SK-N-SH treated with all-trans-retinoic acid at 6 μM for 48 hours (cell line): ENCODE results near the gene KANK3.

Experiments
- ARNTL ChIP-seq: fragments of 450-650 bp; formaldehyde crosslinking; IDR thresholded peaks from 2 replicates; pipeline ENCODE4 v1.5.0; 2020; ENCODE audit warnings: low read depth, mild to moderate bottlenecking, moderate library complexity, borderline replicate concordance
- CREB5 ChIP-seq: fragments of 250-450 bp; sonication (Bioruptor Pico); IDR thresholded peaks from 2 replicates; pipeline ENCODE4 v1.5.1; 2020; ENCODE audit warnings: low read depth, mild to moderate bottlenecking, moderate library complexity
- CSDC2 ChIP-seq: fragments of 250-450 bp; sonication (Bioruptor Pico); IDR thresholded peaks from 2 replicates; pipeline ENCODE4 v1.5.0; 2020; ENCODE audit warnings: mild to moderate bottlenecking, moderate library complexity
- ESRRG ChIP-seq: fragments of 250-450 bp; sonication (Bioruptor Pico); IDR thresholded peaks from 2 replicates; pipeline ENCODE4 v1.6.1; 2021; ENCODE audit warnings: mild to moderate bottlenecking
- GLIS3 ChIP-seq: fragments of 250-450 bp; sonication (Bioruptor Pico); IDR thresholded peaks from 2 replicates; pipeline ENCODE4 v1.5.0; 2020; ENCODE audit warnings: mild to moderate bottlenecking, moderate library complexity
- ISL1 ChIP-seq: fragments of 250-450 bp; sonication (Bioruptor Pico); IDR thresholded peaks from 2 replicates; pipeline ENCODE4 v2.1.2; 2022; ENCODE audit warnings: mild to moderate bottlenecking, moderate library complexity
- OSR1 ChIP-seq: fragments of 250-450 bp; sonication (Bioruptor Pico); IDR thresholded peaks from 2 replicates; pipeline ENCODE4 v1.8.0; 2022; ENCODE audit warnings: moderate library complexity, mild to moderate bottlenecking, inconsistent platforms
- PATZ1 ChIP-seq: fragments of 250-450 bp; sonication (Bioruptor Pico); IDR thresholded peaks from 2 replicates; pipeline ENCODE4 v1.8.0; 2020; ENCODE audit warnings: mild to moderate bottlenecking, moderate library complexity, borderline replicate concordance
- PPARA ChIP-seq: fragments of 250-450 bp; sonication (Bioruptor Pico); IDR thresholded peaks from 2 replicates; pipeline ENCODE4 v1.5.0; 2020; ENCODE audit warnings: mild to moderate bottlenecking, borderline replicate concordance
- TCF4 ChIP-seq: fragments of 250-450 bp; sonication (Bioruptor Pico); IDR thresholded peaks from 2 replicates; pipeline ENCODE4 v1.8.0; 2021; ENCODE audit warnings: mild to moderate bottlenecking, moderate library complexity, borderline replicate concordance
- TSHZ2 ChIP-seq: fragments of 250-450 bp; sonication (Bioruptor Pico); IDR thresholded peaks from 2 replicates; pipeline ENCODE4 v1.5.0; 2020; ENCODE audit warnings: mild to moderate bottlenecking, moderate library complexity
- ZFP3 ChIP-seq: fragments of 250-450 bp; sonication (Bioruptor Pico); IDR thresholded peaks from 2 replicates; pipeline ENCODE4 v1.5.0; 2020; ENCODE audit warnings: mild to moderate bottlenecking, moderate library complexity

GRCh38 chr19:8333767-8334457 lies 9.2 kb downstream of the KANK3 start:
- no peak for TF ChIP-seq TCF4
- TF ChIP-seq ZFP3 (CRISPR knock-in tag) = no peak
- no peak for TF ChIP-seq ARNTL
- TF ChIP-seq PATZ1 (CRISPR knock-in tag) = no peak
- no peak for TF ChIP-seq PPARA (CRISPR knock-in tag)
- TF ChIP-seq GLIS3 (CRISPR knock-in tag) = no peak
- TF ChIP-seq CREB5 = no peak
- TF ChIP-seq OSR1 = no peak
- TF ChIP-seq CSDC2 = no peak
- no peak for TF ChIP-seq ESRRG (CRISPR knock-in tag)
- no peak for TF ChIP-seq ISL1 (CRISPR knock-in tag)
- no peak for TF ChIP-seq TSHZ2 (CRISPR knock-in tag)
